ENCODE results near the gene PRB3.

The PRB3 gene

GRCh38 chr12:11269607-11270006 is at the start of gene PRB3:
Gene PRB3, minus strand, starts transcription at chr12:11269707. Its CDS starts 38 bp downstream, at chr12:11269669.
- no peak for DNase-seq

- no peak for DNase-seq
These were observed 40.8 kb upstream of the PRB3 start, which contains the start of gene PRB4 for GRCh38 chr12:11310336-11310735. Gene PRB4, minus strand, starts transcription at chr12:11310436. Its CDS starts 38 bp downstream, at chr12:11310398.

- no peak for DNase-seq
These were observed 37.6 kb upstream of the PRB3 start for GRCh38 chr12:11307143-11307542.

- DNase-seq = no peak
These were observed 3.9 kb upstream of the PRB3 start for GRCh38 chr12:11273449-11273848.

GRCh38 chr12:11264501-11264900 is 5.0 kb downstream of the PRB3 start:
- DNase-seq = no peak

GRCh38 chr12:11246489-11246888 is 23.0 kb downstream of the PRB3 start:
- DNase-seq = no peak

- no peak for DNase-seq
These were observed 26.9 kb downstream of the PRB3 start for GRCh38 chr12:11242656-11243055.

GRCh38 chr12:11240348-11240930 is 29.1 kb downstream of the PRB3 start:
- no peak for DNase-seq

- no peak for DNase-seq
These were observed 31.2 kb downstream of the PRB3 start for GRCh38 chr12:11238275-11238674.

- no peak for DNase-seq
These were observed 36.0 kb downstream of the PRB3 start for GRCh38 chr12:11233532-11233931.

GRCh38 chr12:11228296-11228879 is 41.1 kb downstream of the PRB3 start:
- DNase-seq = peak; percentile 51

GRCh38 chr12:11227373-11227772 is 42.1 kb downstream of the PRB3 start:
- DNase-seq = no peak
